Stimulated activated CD4-positive, alpha-beta T cell treated with anti-CD3 and anti-CD28 coated beads, TNF-alpha, amount 100 ng/mL, for 4 hours (primary cell): ENCODE results near the gene CCNB2.
"Not testable (repeated sequence)": the region's sequence is repeated elsewhere in the genome, so short reads cannot be mapped to it uniquely, and the experiment has no call there.

Source experiments
- DNase-seq, 3 experiments: peaks; one replicate each; pipeline ENCODE4 v3.0.0-alpha.2; 2020; ENCODE audit warnings: low read depth in 3 of 3

The CCNB2 gene

GRCh38 chr15:59104912-59105732 lies at the start of gene CCNB2:
Gene CCNB2 (plus strand): TSS chr15:59105146. CDS start chr15:59105269, 123 bp downstream.
- peak; percentile 52 to 67 (median 65) for DNase-seq

GRCh38 chr15:59059076-59059597 lies 45.8 kb upstream of the CCNB2 start:
- DNase-seq = no peak

GRCh38 chr15:59060348-59060747 lies 44.6 kb upstream of the CCNB2 start:
- no peak for DNase-seq

GRCh38 chr15:59063042-59063441 lies 41.9 kb upstream of the CCNB2 start:
- no peak for DNase-seq

- DNase-seq = no peak
Observed at GRCh38 chr15:59069430-59069829, 35.5 kb upstream of the CCNB2 start.

- DNase-seq = no peak
Observed at GRCh38 chr15:59074607-59075006, 30.3 kb upstream of the CCNB2 start.

GRCh38 chr15:59087731-59088130 lies 17.2 kb upstream of the CCNB2 start:
- no peak for DNase-seq

GRCh38 chr15:59094077-59094476 lies 10.9 kb upstream of the CCNB2 start:
- no peak for DNase-seq

- DNase-seq = no peak
Observed at GRCh38 chr15:59096429-59096828, 8.5 kb upstream of the CCNB2 start.

- DNase-seq = no peak
Observed at GRCh38 chr15:59099162-59099685, 5.7 kb upstream of the CCNB2 start.

GRCh38 chr15:59104602-59104911 lies 389 bp upstream of the CCNB2 start:
- no peak for DNase-seq

- no peak for DNase-seq
Observed at GRCh38 chr15:59105854-59106253, 908 bp downstream of the CCNB2 start.

- no peak for DNase-seq
Observed at GRCh38 chr15:59111251-59111650, 6.3 kb downstream of the CCNB2 start.

GRCh38 chr15:59115047-59115446 lies 10.1 kb downstream of the CCNB2 start:
- DNase-seq = no peak

- DNase-seq = no peak
Observed at GRCh38 chr15:59116141-59116540, 11.2 kb downstream of the CCNB2 start.

- DNase-seq = no peak
Observed at GRCh38 chr15:59116771-59117170, 11.8 kb downstream of the CCNB2 start.

- DNase-seq = no peak
Observed at GRCh38 chr15:59119625-59120024, 14.7 kb downstream of the CCNB2 start.

- DNase-seq = no peak
Observed at GRCh38 chr15:59120937-59121336, 16.0 kb downstream of the CCNB2 start.

GRCh38 chr15:59124261-59124660 lies 19.3 kb downstream of the CCNB2 start:
- no peak for DNase-seq

- DNase-seq = not testable (repeated sequence)
Observed at GRCh38 chr15:59125683-59126082, 20.7 kb downstream of the CCNB2 start.

GRCh38 chr15:59127255-59127654 lies 22.3 kb downstream of the CCNB2 start:
- DNase-seq = not testable (repeated sequence)

GRCh38 chr15:59131456-59131855 lies 26.5 kb downstream of the CCNB2 start:
- no peak for DNase-seq

- DNase-seq = no peak
Observed at GRCh38 chr15:59131969-59132562, 27.1 kb downstream of the CCNB2 start.
